Osteoblast (primary cell): ENCODE measurements around the gene CRYGA. TPM values are rescaled to one million over a fixed set of nuclear protein-coding genes. Genes with fewer than 3 reads are reported as not detected.
"Not testable (repeated sequence)": the region's sequence is repeated elsewhere in the genome, so short reads cannot be mapped to it uniquely, and the experiment has no call there.

Experiments
- DNase-seq: peaks from one replicate; pipeline ENCODE4 v3.0.0; 2011; ENCODE audit warnings: low spot score, mixed read lengths; ENCODE audit not compliant: insufficient read length; ENCODE audit errors: missing footprints
- H2AFZ ChIP-seq: 2 replicates; pipeline ENCODE4 v1.6.0; 2011; ENCODE audit warnings: mild to moderate bottlenecking, low read length
- H3K27ac ChIP-seq: 2 replicates; pipeline ENCODE4 v1.5.1; 2011; ENCODE audit warnings: mild to moderate bottlenecking, low read depth, low read length, moderate library complexity
- H3K27me3 ChIP-seq: 2 replicates; pipeline ENCODE4 v1.6.0; 2012; ENCODE audit warnings: mild to moderate bottlenecking, control low read depth, inconsistent platforms, low read length, moderate library complexity; ENCODE audit not compliant: insufficient read depth
- H3K36me3 ChIP-seq: 2 replicates; pipeline ENCODE4 v1.5.1; 2011; ENCODE audit warnings: mild to moderate bottlenecking, low read length, control low read depth, moderate library complexity; ENCODE audit not compliant: insufficient read depth
- H3K4me1 ChIP-seq: 2 replicates; pipeline ENCODE4 v1.5.1; 2011; ENCODE audit warnings: mild to moderate bottlenecking, low read length, control low read depth, moderate library complexity; ENCODE audit not compliant: insufficient read depth
- H3K4me2 ChIP-seq: 2 replicates; pipeline ENCODE4 v1.6.0; 2011; ENCODE audit warnings: mild to moderate bottlenecking, low read length; ENCODE audit not compliant: insufficient read depth
- H3K4me3 ChIP-seq: fragments of 200-600 bp; sonication (generic); 3 replicates; pipeline ENCODE4 v1.5.1; 2012; ENCODE audit warnings: mild to moderate bottlenecking, low read length, inconsistent platforms; ENCODE audit not compliant: insufficient read depth
- H3K79me2 ChIP-seq: 2 replicates; pipeline ENCODE4 v1.6.0; 2012; ENCODE audit warnings: mild to moderate bottlenecking, low read length, control low read depth, inconsistent platforms; ENCODE audit not compliant: insufficient read depth
- H3K9me3 ChIP-seq: 2 replicates; pipeline ENCODE4 v1.5.1; 2011; ENCODE audit warnings: low read depth, low read length, control low read depth
- H4K20me1 ChIP-seq: 2 replicates; pipeline ENCODE4 v1.6.0; 2012; ENCODE audit warnings: mild to moderate bottlenecking, low read length, control low read depth; ENCODE audit not compliant: insufficient read depth
- CTCF ChIP-seq: IDR thresholded peaks from 2 replicates; pipeline ENCODE4 v1.5.1; 2011; ENCODE audit warnings: mild to moderate bottlenecking, low read depth, low read length, moderate library complexity; ENCODE audit errors: extremely low read depth
- total RNA-seq: library from RNA; depleted of rRNA; stranded (reverse); fragments of >200 nt; gene quantifications from 2 replicates; pipeline ENCODE4 v1.2.3, GENCODE V29; 2012

Gene CRYGA
- total RNA-seq, 1 donor: not detected

- no peak within 1 kb of the TSS for H3K4me2 ChIP-seq
- no peaks in the 10 kb centered on the region for H3K79me2 ChIP-seq
- peaks cover 4% of the 10 kb centered on the region for H3K27me3 ChIP-seq
- H3K4me1 ChIP-seq: no peaks in the 10 kb centered on the region
- no peak within 1 kb of the TSS for H3K27ac ChIP-seq
- H3K36me3 ChIP-seq: no peaks in the 10 kb centered on the region
- no peak within 1 kb of the TSS for H2AFZ ChIP-seq
- TF ChIP-seq CTCF: no peak
- H4K20me1 ChIP-seq: no peaks in the 10 kb centered on the region
- H3K9me3 ChIP-seq: no peaks in the 10 kb centered on the region
- H3K4me3 ChIP-seq: no peak within 1 kb of the TSS
- no peak for DNase-seq
Measured at GRCh38 chr2:208129744-208130711, 33.4 kb downstream of the CRYGA start, which contains the start of gene CRYGC. TSS of gene CRYGC (minus strand) at chr2:208129828. CDS start at chr2:208129792, 36 bp downstream.

- no peak overlapping the region for H3K4me3 ChIP-seq
- no peaks in the 10 kb centered on the region for H3K4me1 ChIP-seq
- TF ChIP-seq CTCF: no peak
- H3K9me3 ChIP-seq: no peaks in the 10 kb centered on the region
- no peak for DNase-seq
- H3K27ac ChIP-seq: no peak overlapping the region
- no peaks in the 10 kb centered on the region for H3K36me3 ChIP-seq
- no peak overlapping the region for H3K4me2 ChIP-seq
- no peak overlapping the region for H2AFZ ChIP-seq
- no peaks in the 10 kb centered on the region for H4K20me1 ChIP-seq
- H3K27me3 ChIP-seq: peaks cover 19% of the 10 kb centered on the region
- H3K79me2 ChIP-seq: no peaks in the 10 kb centered on the region
Measured at GRCh38 chr2:208128136-208128535, 35.3 kb downstream of the CRYGA start.

GRCh38 chr2:208127090-208127489 lies 36.3 kb downstream of the CRYGA start:
- H3K9me3 ChIP-seq: no peaks in the 10 kb centered on the region
- H3K4me3 ChIP-seq: no peak overlapping the region
- H3K27ac ChIP-seq: no peak overlapping the region
- no peaks in the 10 kb centered on the region for H3K36me3 ChIP-seq
- H4K20me1 ChIP-seq: no peaks in the 10 kb centered on the region
- H3K79me2 ChIP-seq: no peaks in the 10 kb centered on the region
- no peak for DNase-seq
- H2AFZ ChIP-seq: no peak overlapping the region
- peaks cover 19% of the 10 kb centered on the region for H3K27me3 ChIP-seq
- H3K4me2 ChIP-seq: no peak overlapping the region
- TF ChIP-seq CTCF: no peak
- H3K4me1 ChIP-seq: no peaks in the 10 kb centered on the region

GRCh38 chr2:208125251-208125650 lies 38.1 kb downstream of the CRYGA start:
- peaks cover 19% of the 10 kb centered on the region for H3K27me3 ChIP-seq
- no peaks in the 10 kb centered on the region for H3K9me3 ChIP-seq
- H3K4me1 ChIP-seq: no peaks in the 10 kb centered on the region
- no peak for TF ChIP-seq CTCF
- DNase-seq: no peak
- no peaks in the 10 kb centered on the region for H4K20me1 ChIP-seq
- H3K36me3 ChIP-seq: no peaks in the 10 kb centered on the region
- H3K4me2 ChIP-seq: no peak overlapping the region
- no peak overlapping the region for H2AFZ ChIP-seq
- no peak overlapping the region for H3K27ac ChIP-seq
- no peaks in the 10 kb centered on the region for H3K79me2 ChIP-seq
- no peak overlapping the region for H3K4me3 ChIP-seq

GRCh38 chr2:208124013-208124715 lies 39.2 kb downstream of the CRYGA start, which contains the start of gene CRYGD:
TSS of gene CRYGD (minus strand) at chr2:208124524. CDS start at chr2:208124473, 51 bp downstream.
- not testable (repeated sequence) for DNase-seq, H3K36me3 ChIP-seq, H4K20me1 ChIP-seq, H3K9me3 ChIP-seq, H3K79me2 ChIP-seq, H3K27ac ChIP-seq, H3K4me3 ChIP-seq, H3K4me1 ChIP-seq
- H3K4me2 ChIP-seq: peak within 1 kb of the TSS; percentile 36
- peaks cover 20% of the 10 kb centered on the region for H3K27me3 ChIP-seq
- H2AFZ ChIP-seq: peak within 1 kb of the TSS; percentile 3
